Measurements from ENCODE around the gene SLC16A8. TPM values are rescaled to one million over a fixed set of nuclear protein-coding genes. Genes with fewer than 3 reads are reported as not detected.

SLC16A8 gene
- total and polyA plus RNA-seq, 2 donors from 2014 or later = 0.31 to 0.92 TPM

DNA sequence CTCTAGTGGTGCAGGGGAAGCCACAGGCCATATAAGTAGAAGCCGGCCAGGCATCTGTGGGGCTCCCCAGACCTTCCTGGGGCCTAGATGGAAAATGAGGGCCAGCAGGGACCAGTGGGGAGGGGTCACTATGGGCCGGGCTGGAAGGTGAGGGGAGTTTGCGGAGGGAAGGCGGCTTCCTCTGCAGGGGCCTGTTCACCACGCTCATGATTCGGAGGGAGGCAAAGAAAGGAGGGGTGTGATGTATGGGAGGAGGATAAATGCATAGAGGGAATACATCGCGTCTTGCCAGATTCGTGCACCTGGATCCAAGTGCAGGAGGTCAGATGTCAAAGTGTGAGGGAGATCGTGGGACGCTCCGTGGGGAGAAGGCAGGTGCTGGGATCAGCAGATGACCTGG lies 6.9 kb downstream of the SLC16A8 start:
- Histone ChIP-seq H3K27ac (ENCODE audit: low read depth in 2 of 2, low read length in 2 of 2) (no peak overlapping the region), H3K9ac (ENCODE audit: low read length in 3 of 3) (no peak overlapping the region), H3K4me1 (ENCODE audit: control insufficient read depth in 2 of 3, insufficient read depth in 2 of 3, low read depth in 1 of 3, low read length in 3 of 3) (peaks cover 0 to 8% (median 0%) of the 10 kb centered on the region in 3 donors), H3K9me3 (ENCODE audit: control insufficient read depth in 2 of 3, insufficient read depth in 1 of 3, low read length in 3 of 3) (no peaks in the 10 kb centered on the region), H3K4me3 (ENCODE audit: low read length in 3 of 3) (no peak overlapping the region), H3K27me3 (ENCODE audit: control insufficient read depth, insufficient read depth, low read length) (no peaks in the 10 kb centered on the region), H3K36me3 (ENCODE audit: control insufficient read depth in 2 of 3, insufficient read depth in 3 of 3, low read length in 3 of 3) (peaks cover 0 to 10% (median 9%) of the 10 kb centered on the region in 3 donors)
- intact Hi-C loops (cut with DNase I) = no loop called here
- DNase-seq = peak in 1 of 5 donors; percentile 52
- FAIRE-seq = no peak
- TF ChIP-seq, protein P1, sequence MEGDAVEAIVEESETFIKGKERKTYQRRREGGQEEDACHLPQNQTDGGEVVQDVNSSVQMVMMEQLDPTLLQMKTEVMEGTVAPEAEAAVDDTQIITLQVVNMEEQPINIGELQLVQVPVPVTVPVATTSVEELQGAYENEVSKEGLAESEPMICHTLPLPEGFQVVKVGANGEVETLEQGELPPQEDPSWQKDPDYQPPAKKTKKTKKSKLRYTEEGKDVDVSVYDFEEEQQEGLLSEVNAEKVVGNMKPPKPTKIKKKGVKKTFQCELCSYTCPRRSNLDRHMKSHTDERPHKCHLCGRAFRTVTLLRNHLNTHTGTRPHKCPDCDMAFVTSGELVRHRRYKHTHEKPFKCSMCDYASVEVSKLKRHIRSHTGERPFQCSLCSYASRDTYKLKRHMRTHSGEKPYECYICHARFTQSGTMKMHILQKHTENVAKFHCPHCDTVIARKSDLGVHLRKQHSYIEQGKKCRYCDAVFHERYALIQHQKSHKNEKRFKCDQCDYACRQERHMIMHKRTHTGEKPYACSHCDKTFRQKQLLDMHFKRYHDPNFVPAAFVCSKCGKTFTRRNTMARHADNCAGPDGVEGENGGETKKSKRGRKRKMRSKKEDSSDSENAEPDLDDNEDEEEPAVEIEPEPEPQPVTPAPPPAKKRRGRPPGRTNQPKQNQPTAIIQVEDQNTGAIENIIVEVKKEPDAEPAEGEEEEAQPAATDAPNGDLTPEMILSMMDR (IDR thresholded peaks at IDR 0.05; ENCODE audit: borderline replicate concordance, extremely low read depth, insufficient read depth) = no peak

GRCh38 chr22:38075961-38076360 lies 8.0 kb downstream of the SLC16A8 start:
- no peak for FAIRE-seq
- H3K27ac ChIP-seq (ENCODE audit: low read depth in 2 of 2, low read length in 2 of 2) = no peak overlapping the region
- no peak overlapping the region for H3K9ac ChIP-seq (ENCODE audit: low read length in 3 of 3)
- H3K4me1 ChIP-seq (ENCODE audit: control insufficient read depth in 2 of 3, insufficient read depth in 2 of 3, low read depth in 1 of 3, low read length in 3 of 3) = peaks cover 0 to 3% (median 0%) of the 10 kb centered on the region in 3 donors
- no peaks in the 10 kb centered on the region for H3K27me3 ChIP-seq (ENCODE audit: control insufficient read depth, insufficient read depth, low read length)
- H3K9me3 ChIP-seq (ENCODE audit: control insufficient read depth in 2 of 3, insufficient read depth in 1 of 3, low read length in 3 of 3) = no peaks in the 10 kb centered on the region
- peaks cover 0 to 16% (median 9%) of the 10 kb centered on the region in 3 donors for H3K36me3 ChIP-seq (ENCODE audit: control insufficient read depth in 2 of 3, insufficient read depth in 3 of 3, low read length in 3 of 3)
- no peak overlapping the region for H3K4me3 ChIP-seq (ENCODE audit: low read length in 3 of 3)
- intact Hi-C loops (cut with DNase I) = no loop called here
- TF ChIP-seq, protein P1 (IDR thresholded peaks at IDR 0.05; ENCODE audit: borderline replicate concordance, extremely low read depth, insufficient read depth) = no peak
- DNase-seq = peak in 1 of 5 donors; percentile 57

- intact Hi-C loops (cut with DNase I) = no loop called here
- TF ChIP-seq, protein P1 (IDR thresholded peaks at IDR 0.05; ENCODE audit: borderline replicate concordance, extremely low read depth, insufficient read depth) = no peak
- FAIRE-seq (no peak), DNase-seq (peak in 1 of 5 donors; percentile 48)
- H3K36me3 ChIP-seq (ENCODE audit: control insufficient read depth in 2 of 3, insufficient read depth in 3 of 3, low read length in 3 of 3) = peaks cover 0 to 19% (median 12%) of the 10 kb centered on the region in 3 donors
- no peak overlapping the region for H3K4me3 ChIP-seq (ENCODE audit: low read length in 3 of 3)
- no peaks in the 10 kb centered on the region for H3K4me1 ChIP-seq (ENCODE audit: control insufficient read depth in 2 of 3, insufficient read depth in 2 of 3, low read depth in 1 of 3, low read length in 3 of 3)
- H3K27me3 ChIP-seq (ENCODE audit: control insufficient read depth, insufficient read depth, low read length) = no peaks in the 10 kb centered on the region
- no peak overlapping the region for H3K9ac ChIP-seq (ENCODE audit: low read length in 3 of 3)
- no peaks in the 10 kb centered on the region for H3K9me3 ChIP-seq (ENCODE audit: control insufficient read depth in 2 of 3, insufficient read depth in 1 of 3, low read length in 3 of 3)
- H3K27ac ChIP-seq (ENCODE audit: low read depth in 2 of 2, low read length in 2 of 2) = no peak overlapping the region
Measured at GRCh38 chr22:38075105-38075825, 8.7 kb downstream of the SLC16A8 start.

All from kidney (tissue), 14 donors.